Measurements from ENCODE around the gene DHRS3.

Gene DHRS3

GRCh38 chr1:12537294-12537693 is 80.7 kb downstream of the DHRS3 start:
- Histone ChIP-seq H3K9ac (ENCODE audit: low read length in 5 of 5) (no peak overlapping the region), H3K27ac (ENCODE audit: low read depth, low read length) (no peak overlapping the region), H3K27me3 (ENCODE audit: control insufficient read depth in 5 of 5, insufficient read depth in 4 of 5, low read length in 5 of 5) (no peaks in the 10 kb centered on the region), H3K4me1 (ENCODE audit: control insufficient read depth in 5 of 5, insufficient read depth in 5 of 5, low read length in 5 of 5) (peaks cover 9 to 33% (median 22%) of the 10 kb centered on the region in 5 donors), H3K36me3 (ENCODE audit: control insufficient read depth in 5 of 5, insufficient read depth in 5 of 5, low read length in 5 of 5) (no peaks in the 10 kb centered on the region), H3K9me3 (ENCODE audit: control insufficient read depth in 5 of 5, low read length in 5 of 5) (peaks cover 0 to 6% (median 0%) of the 10 kb centered on the region in 5 donors), H3K4me3 (ENCODE audit: low read depth in 1 of 5, low read length in 5 of 5) (no peak overlapping the region)

DNA sequence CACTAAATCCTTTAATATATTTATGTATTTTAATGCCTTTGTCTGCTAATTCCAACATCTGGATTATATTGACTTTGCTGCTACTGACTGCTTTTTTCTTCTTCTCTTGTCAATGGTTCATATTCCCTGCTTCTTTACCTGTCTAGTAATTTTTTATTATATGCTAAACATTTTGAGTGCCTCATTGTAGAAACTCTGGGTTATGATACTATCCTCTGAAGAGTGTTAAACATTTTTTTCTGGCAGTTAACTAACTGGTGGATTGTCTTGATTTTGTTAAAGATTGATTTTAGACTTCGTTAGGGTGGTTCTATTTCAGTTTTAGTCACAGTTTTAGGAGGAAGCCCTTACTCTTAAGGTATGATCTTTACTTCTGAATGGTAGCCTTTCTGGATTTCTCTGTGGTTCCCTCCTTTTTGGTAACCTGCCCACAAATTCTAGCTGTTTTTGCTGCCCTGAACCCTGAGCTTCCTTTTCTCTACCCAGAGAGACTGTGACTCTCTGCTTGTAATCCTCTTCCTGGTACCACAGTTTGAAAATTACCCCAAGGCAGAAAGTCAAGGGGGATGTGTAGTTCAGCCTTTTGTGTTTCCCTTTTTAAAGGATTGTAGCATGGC is 81.9 kb downstream of the DHRS3 start:
- peaks cover 7 to 21% (median 12%) of the 10 kb centered on the region in 5 donors for H3K4me1 ChIP-seq (ENCODE audit: control insufficient read depth in 5 of 5, insufficient read depth in 5 of 5, low read length in 5 of 5)
- H3K27me3 ChIP-seq (ENCODE audit: control insufficient read depth in 5 of 5, insufficient read depth in 4 of 5, low read length in 5 of 5), result no peaks in the 10 kb centered on the region
- no peak overlapping the region for H3K9ac ChIP-seq (ENCODE audit: low read length in 5 of 5)
- H3K27ac ChIP-seq (ENCODE audit: low read depth, low read length), result no peak overlapping the region
- H3K9me3 ChIP-seq (ENCODE audit: control insufficient read depth in 5 of 5, low read length in 5 of 5), result peaks cover 0 to 6% (median 0%) of the 10 kb centered on the region in 5 donors
- H3K36me3 ChIP-seq (ENCODE audit: control insufficient read depth in 5 of 5, insufficient read depth in 5 of 5, low read length in 5 of 5), result no peaks in the 10 kb centered on the region
- H3K4me3 ChIP-seq (ENCODE audit: low read depth in 1 of 5, low read length in 5 of 5), result no peak overlapping the region

DNA sequence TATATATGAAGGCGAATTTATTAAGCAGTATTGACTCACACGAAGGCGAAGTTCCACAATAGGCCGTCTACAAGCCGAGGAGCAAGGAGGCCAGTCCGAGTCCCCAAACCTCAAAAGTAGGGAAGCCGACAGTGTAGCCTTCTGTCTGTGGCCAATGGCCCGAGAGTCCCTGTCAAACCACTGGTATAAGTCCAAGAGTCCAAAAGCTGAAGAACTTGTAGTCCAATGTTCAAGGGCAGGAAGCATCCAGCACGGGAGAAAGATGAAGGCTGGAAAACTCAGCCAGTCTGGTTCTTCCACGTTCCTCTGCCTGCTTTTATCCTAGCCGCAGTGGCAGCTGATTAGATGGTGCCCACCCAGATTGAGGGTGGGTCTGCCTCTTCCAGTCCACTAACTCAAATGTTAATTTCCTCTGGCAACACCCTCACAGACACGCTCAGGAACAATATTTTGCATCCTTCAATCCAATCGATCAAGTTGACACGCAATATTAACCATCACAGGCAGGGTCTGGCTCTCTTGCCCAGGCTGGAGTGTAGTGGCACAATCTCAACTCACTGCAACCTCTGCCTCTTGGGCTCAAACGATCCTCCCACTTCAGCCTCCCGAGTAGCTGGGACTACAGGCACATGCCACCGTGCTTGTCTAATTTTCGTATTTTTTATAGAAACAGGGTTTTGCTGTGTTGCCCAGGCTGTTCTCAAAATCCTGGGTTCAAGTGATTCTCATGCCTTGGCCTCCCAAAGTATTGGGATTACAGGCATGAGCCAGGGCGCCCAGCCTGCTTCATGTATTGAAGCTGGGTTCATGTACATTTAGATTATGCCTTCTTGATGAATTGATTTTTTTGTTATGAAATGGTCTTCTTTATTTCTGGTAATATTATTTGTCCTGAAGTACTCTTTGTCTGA is 85.3 kb downstream of the DHRS3 start:
- no peak overlapping the region for H3K9ac ChIP-seq (ENCODE audit: low read length in 5 of 5)
- H3K4me1 ChIP-seq (ENCODE audit: control insufficient read depth in 5 of 5, insufficient read depth in 5 of 5, low read length in 5 of 5), result peaks cover 2 to 14% (median 10%) of the 10 kb centered on the region in 5 donors
- H3K27me3 ChIP-seq (ENCODE audit: control insufficient read depth in 5 of 5, insufficient read depth in 4 of 5, low read length in 5 of 5), result no peaks in the 10 kb centered on the region
- no peak overlapping the region for H3K27ac ChIP-seq (ENCODE audit: low read depth, low read length)
- no peak overlapping the region for H3K4me3 ChIP-seq (ENCODE audit: low read depth in 1 of 5, low read length in 5 of 5)
- no peaks in the 10 kb centered on the region for H3K36me3 ChIP-seq (ENCODE audit: control insufficient read depth in 5 of 5, insufficient read depth in 5 of 5, low read length in 5 of 5)
- H3K9me3 ChIP-seq (ENCODE audit: control insufficient read depth in 5 of 5, low read length in 5 of 5), result peaks cover 0 to 6% (median 0%) of the 10 kb centered on the region in 5 donors

GRCh38 chr1:12531179-12531499 is 86.9 kb downstream of the DHRS3 start:
- H3K27me3 ChIP-seq (ENCODE audit: control insufficient read depth in 5 of 5, insufficient read depth in 4 of 5, low read length in 5 of 5), result no peaks in the 10 kb centered on the region
- H3K27ac ChIP-seq (ENCODE audit: low read depth, low read length), result no peak overlapping the region
- peaks cover 0 to 3% (median 0%) of the 10 kb centered on the region in 5 donors for H3K9me3 ChIP-seq (ENCODE audit: control insufficient read depth in 5 of 5, low read length in 5 of 5)
- no peak overlapping the region for H3K9ac ChIP-seq (ENCODE audit: low read length in 5 of 5)
- H3K36me3 ChIP-seq (ENCODE audit: control insufficient read depth in 5 of 5, insufficient read depth in 5 of 5, low read length in 5 of 5), result no peaks in the 10 kb centered on the region
- H3K4me3 ChIP-seq (ENCODE audit: low read depth in 1 of 5, low read length in 5 of 5), result no peak overlapping the region
- peaks cover 2 to 22% (median 14%) of the 10 kb centered on the region in 5 donors for H3K4me1 ChIP-seq (ENCODE audit: control insufficient read depth in 5 of 5, insufficient read depth in 5 of 5, low read length in 5 of 5)

DNA sequence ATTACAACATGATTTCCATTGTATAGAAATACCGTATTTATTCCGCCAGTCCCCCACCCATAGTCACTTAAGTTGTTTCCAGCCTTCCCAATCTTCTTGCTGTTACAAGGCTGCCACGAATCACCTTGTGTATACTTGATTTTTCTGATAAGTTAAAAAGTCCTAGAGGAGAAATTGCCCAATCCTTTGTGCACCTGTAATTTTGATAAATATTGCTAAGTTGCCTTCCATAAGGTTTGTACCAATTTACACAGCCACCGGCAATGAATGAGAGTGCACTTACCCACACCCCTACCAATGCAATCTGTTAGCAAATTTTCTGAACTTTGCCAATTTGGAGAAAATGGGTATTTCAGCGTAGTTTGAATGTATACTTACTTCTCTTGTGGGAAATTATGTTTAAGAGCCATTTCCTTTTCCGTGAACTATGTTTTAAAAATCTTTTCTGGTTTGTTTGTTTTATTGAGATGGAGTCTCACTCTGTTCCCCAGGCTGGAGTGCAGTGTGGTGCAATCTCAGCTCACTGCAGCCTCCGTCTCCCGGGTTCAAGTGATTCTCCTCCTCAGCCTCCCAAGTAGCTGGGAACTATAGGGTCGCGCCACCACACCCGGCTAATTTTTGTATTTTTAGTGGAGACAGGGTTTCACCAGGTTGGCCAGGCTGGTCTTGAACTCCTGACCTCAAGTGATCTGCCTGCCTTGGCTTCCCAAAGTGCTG is 87.4 kb downstream of the DHRS3 start:
- Histone ChIP-seq H3K27me3 (ENCODE audit: control insufficient read depth in 5 of 5, insufficient read depth in 4 of 5, low read length in 5 of 5) (no peaks in the 10 kb centered on the region), H3K9me3 (ENCODE audit: control insufficient read depth in 5 of 5, low read length in 5 of 5) (no peaks in the 10 kb centered on the region), H3K4me3 (ENCODE audit: low read depth in 1 of 5, low read length in 5 of 5) (no peak overlapping the region), H3K36me3 (ENCODE audit: control insufficient read depth in 5 of 5, insufficient read depth in 5 of 5, low read length in 5 of 5) (no peaks in the 10 kb centered on the region), H3K27ac (ENCODE audit: low read depth, low read length) (no peak overlapping the region), H3K4me1 (ENCODE audit: control insufficient read depth in 5 of 5, insufficient read depth in 5 of 5, low read length in 5 of 5) (peaks cover 2 to 27% (median 15%) of the 10 kb centered on the region in 5 donors), H3K9ac (ENCODE audit: low read length in 5 of 5) (no peak overlapping the region)

DNA sequence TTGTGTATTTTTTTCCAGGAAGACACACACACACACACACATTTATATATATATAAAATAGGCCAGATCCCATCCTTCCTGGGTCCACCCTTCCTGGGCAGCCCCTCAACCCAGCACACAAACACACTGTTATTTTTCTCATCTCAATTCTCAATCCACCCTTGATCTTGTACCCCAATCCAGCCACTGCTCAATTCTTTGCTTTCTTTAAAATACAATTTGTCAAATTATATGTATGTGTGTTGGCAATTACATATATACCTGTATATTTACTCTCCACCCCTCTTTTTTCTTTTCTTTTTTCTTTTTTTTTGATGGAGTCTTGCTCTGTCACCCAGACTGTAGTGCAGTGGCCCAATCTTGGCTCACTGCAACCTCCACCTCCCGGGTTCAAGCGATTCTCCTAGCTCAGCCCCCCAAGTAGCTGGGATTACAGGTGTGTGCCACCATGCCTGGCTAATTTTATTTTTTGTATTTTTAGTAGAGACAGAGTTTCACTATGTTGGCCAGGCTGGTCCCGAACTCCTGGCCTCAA is 88.3 kb downstream of the DHRS3 start:
- Histone ChIP-seq H3K27ac (ENCODE audit: low read depth, low read length) (peak overlapping the region; percentile 85), H3K9ac (ENCODE audit: low read length in 5 of 5) (no peak overlapping the region)

GRCh38 chr1:12528021-12528852 is 89.8 kb downstream of the DHRS3 start:
- no peaks in the 10 kb centered on the region for H3K36me3 ChIP-seq (ENCODE audit: control insufficient read depth in 5 of 5, insufficient read depth in 5 of 5, low read length in 5 of 5)
- peaks cover 2 to 36% (median 19%) of the 10 kb centered on the region in 5 donors for H3K4me1 ChIP-seq (ENCODE audit: control insufficient read depth in 5 of 5, insufficient read depth in 5 of 5, low read length in 5 of 5)
- H3K27ac ChIP-seq (ENCODE audit: low read depth, low read length), result peak overlapping the region; percentile 85
- no peak overlapping the region for H3K4me3 ChIP-seq (ENCODE audit: low read depth in 1 of 5, low read length in 5 of 5)
- no peaks in the 10 kb centered on the region for H3K27me3 ChIP-seq (ENCODE audit: control insufficient read depth in 5 of 5, insufficient read depth in 4 of 5, low read length in 5 of 5)
- H3K9ac ChIP-seq (ENCODE audit: low read length in 5 of 5), result peak overlapping the region in 3 of 5 donors; percentile 20 to 59 (median 48)
- H3K9me3 ChIP-seq (ENCODE audit: control insufficient read depth in 5 of 5, low read length in 5 of 5), result no peaks in the 10 kb centered on the region

More for the DNA sequence above, 88.3 kb downstream of the DHRS3 start:
- peaks cover 2 to 36% (median 19%) of the 10 kb centered on the region in 5 donors for H3K4me1 ChIP-seq (ENCODE audit: control insufficient read depth in 5 of 5, insufficient read depth in 5 of 5, low read length in 5 of 5)
- no peak overlapping the region for H3K4me3 ChIP-seq (ENCODE audit: low read depth in 1 of 5, low read length in 5 of 5)
- H3K27me3 ChIP-seq (ENCODE audit: control insufficient read depth in 5 of 5, insufficient read depth in 4 of 5, low read length in 5 of 5), result no peaks in the 10 kb centered on the region
- H3K9me3 ChIP-seq (ENCODE audit: control insufficient read depth in 5 of 5, low read length in 5 of 5), result no peaks in the 10 kb centered on the region
- H3K36me3 ChIP-seq (ENCODE audit: control insufficient read depth in 5 of 5, insufficient read depth in 5 of 5, low read length in 5 of 5), result no peaks in the 10 kb centered on the region

GRCh38 chr1:12527564-12527963 is 90.4 kb downstream of the DHRS3 start:
- Histone ChIP-seq H3K27me3 (ENCODE audit: control insufficient read depth in 5 of 5, insufficient read depth in 4 of 5, low read length in 5 of 5) (no peaks in the 10 kb centered on the region), H3K27ac (ENCODE audit: low read depth, low read length) (peak overlapping the region; percentile 85), H3K4me1 (ENCODE audit: control insufficient read depth in 5 of 5, insufficient read depth in 5 of 5, low read length in 5 of 5) (peaks cover 2 to 36% (median 19%) of the 10 kb centered on the region in 5 donors), H3K36me3 (ENCODE audit: control insufficient read depth in 5 of 5, insufficient read depth in 5 of 5, low read length in 5 of 5) (no peaks in the 10 kb centered on the region), H3K9me3 (ENCODE audit: control insufficient read depth in 5 of 5, low read length in 5 of 5) (no peaks in the 10 kb centered on the region), H3K9ac (ENCODE audit: low read length in 5 of 5) (no peak overlapping the region), H3K4me3 (ENCODE audit: low read depth in 1 of 5, low read length in 5 of 5) (no peak overlapping the region)

Measured in subcutaneous abdominal adipose tissue (tissue), 5 donors.